Large intestine (tissue), 3 donors: ENCODE results near the gene LYST. TPM values are rescaled to one million over a fixed set of nuclear protein-coding genes. Genes with fewer than 3 reads are reported as not detected.

Source experiments
- DNase-seq, 2 donors: peaks; one replicate each; pipeline versions ENCODE4 v3.0.0 to v3.0.0-alpha.2; 2013
- H3K27ac ChIP-seq: one replicate; pipeline ENCODE4 v1.5.1; 2013; ENCODE audit warnings: low read length
- H3K27me3 ChIP-seq: 2 replicates; pipeline ENCODE4 v1.6.1; 2013; ENCODE audit warnings: low read length; ENCODE audit not compliant: control insufficient read depth, insufficient read depth
- H3K36me3 ChIP-seq: 2 replicates; pipeline ENCODE4 v1.6.1; 2013; ENCODE audit warnings: low read length; ENCODE audit not compliant: control insufficient read depth, insufficient read depth
- H3K4me1 ChIP-seq: one replicate; pipeline ENCODE4 v1.6.1; 2013; ENCODE audit warnings: low read length; ENCODE audit not compliant: control insufficient read depth, insufficient read depth
- H3K4me3 ChIP-seq: one replicate; pipeline ENCODE4 v1.5.1; 2013; ENCODE audit warnings: low read length
- H3K9me3 ChIP-seq: one replicate; pipeline ENCODE4 v1.6.1; 2013; ENCODE audit warnings: mild to moderate bottlenecking, low read depth, low read length, moderate library complexity; ENCODE audit not compliant: control insufficient read depth
- WGBS: methylation state at CpG from one replicate; pipeline ENCODE4 v1.1.5; 2013; ENCODE audit warnings: low lambda C conversion rate; ENCODE audit not compliant: insufficient coverage; 5-methylcytosine and 5-hydroxymethylcytosine counted together
- polyA plus RNA-seq: library from polyadenylated mRNA; unstranded; fragments of 120-200 nt; gene quantifications from one replicate; pipeline ENCODE4 v1.2.1, GENCODE V29; 2013

LYST gene
- polyA plus RNA-seq, 1 donor, result 6.3 TPM

GRCh38 chr1:235821361-235821981, 45.2 kb downstream of the LYST start:
- 100% methylated on average over 1 of the region's 3 CpGs for WGBS
- Histone ChIP-seq H3K4me3 (no peak overlapping the region), H3K27ac (no peak overlapping the region), H3K27me3 (no peaks in the 10 kb centered on the region), H3K36me3 (no peaks in the 10 kb centered on the region), H3K9me3 (no peaks in the 10 kb centered on the region), H3K4me1 (no peaks in the 10 kb centered on the region)
- no peak for DNase-seq

- Histone ChIP-seq H3K27ac (no peak overlapping the region), H3K27me3 (no peaks in the 10 kb centered on the region), H3K4me3 (no peak overlapping the region), H3K9me3 (no peaks in the 10 kb centered on the region), H3K4me1 (no peaks in the 10 kb centered on the region), H3K36me3 (no peaks in the 10 kb centered on the region)
- WGBS, result no CpG with 5 or more reads among the region's 1 CpG
- DNase-seq, result no peak
These were observed 46.6 kb downstream of the LYST start for GRCh38 chr1:235820061-235820460.

GRCh38 chr1:235818632-235819136, 48.0 kb downstream of the LYST start:
- Histone ChIP-seq H3K4me1 (no peaks in the 10 kb centered on the region), H3K4me3 (no peak overlapping the region), H3K36me3 (no peaks in the 10 kb centered on the region), H3K27ac (no peak overlapping the region), H3K27me3 (no peaks in the 10 kb centered on the region), H3K9me3 (no peaks in the 10 kb centered on the region)
- WGBS, result no CpG with 5 or more reads among the region's 5 CpGs
- DNase-seq, result no peak

GRCh38 chr1:235817101-235817728, 49.5 kb downstream of the LYST start:
- no peak for DNase-seq
- Histone ChIP-seq H3K27ac (no peak overlapping the region), H3K4me3 (no peak overlapping the region), H3K9me3 (no peaks in the 10 kb centered on the region), H3K36me3 (no peaks in the 10 kb centered on the region), H3K4me1 (no peaks in the 10 kb centered on the region), H3K27me3 (no peaks in the 10 kb centered on the region)
- WGBS, result 100% methylated on average over 2 of the region's 5 CpGs

GRCh38 chr1:235809688-235810397, 56.9 kb downstream of the LYST start:
- DNase-seq, result peak; percentile 3 to 16
- 87% methylated on average over 3 of the region's 12 CpGs for WGBS
- Histone ChIP-seq H3K4me1 (no peaks in the 10 kb centered on the region), H3K36me3 (peaks cover 8% of the 10 kb centered on the region), H3K27ac (no peak overlapping the region), H3K27me3 (no peaks in the 10 kb centered on the region), H3K9me3 (no peaks in the 10 kb centered on the region), H3K4me3 (no peak overlapping the region)

- no CpG with 5 or more reads among the region's 6 CpGs for WGBS
- H3K9me3 ChIP-seq, result no peaks in the 10 kb centered on the region
- no peak for DNase-seq
- no peak overlapping the region for H3K4me3 ChIP-seq
- H3K36me3 ChIP-seq, result peaks cover 8% of the 10 kb centered on the region
- H3K27ac ChIP-seq, result no peak overlapping the region
- H3K4me1 ChIP-seq, result no peaks in the 10 kb centered on the region
- H3K27me3 ChIP-seq, result no peaks in the 10 kb centered on the region
These were observed 58.5 kb downstream of the LYST start for GRCh38 chr1:235808223-235808622.

GRCh38 chr1:235806123-235806522, 60.6 kb downstream of the LYST start:
- Histone ChIP-seq H3K9me3 (no peaks in the 10 kb centered on the region), H3K27me3 (no peaks in the 10 kb centered on the region), H3K36me3 (peaks cover 8% of the 10 kb centered on the region), H3K4me1 (no peaks in the 10 kb centered on the region), H3K27ac (no peak overlapping the region), H3K4me3 (no peak overlapping the region)
- WGBS, result 100% methylated on average over 1 of the region's 7 CpGs
- DNase-seq, result no peak

GRCh38 chr1:235802573-235803346, 63.9 kb downstream of the LYST start:
- WGBS, result 93% methylated on average over 3 of the region's 4 CpGs
- DNase-seq, result no peak

GRCh38 chr1:235799264-235799663, 67.4 kb downstream of the LYST start:
- no peaks in the 10 kb centered on the region for H3K36me3 ChIP-seq
- peaks cover 7% of the 10 kb centered on the region for H3K9me3 ChIP-seq
- H3K4me3 ChIP-seq, result no peak overlapping the region
- 100% methylated on average over 1 of the region's 2 CpGs for WGBS
- H3K27ac ChIP-seq, result no peak overlapping the region
- H3K27me3 ChIP-seq, result no peaks in the 10 kb centered on the region
- H3K4me1 ChIP-seq, result no peaks in the 10 kb centered on the region
- no peak for DNase-seq

More at GRCh38 chr1:235802573-235803346, 63.9 kb downstream of the LYST start:
- no peak overlapping the region for H3K4me3 ChIP-seq
- no peaks in the 10 kb centered on the region for H3K27me3 ChIP-seq
- no peak overlapping the region for H3K27ac ChIP-seq
- no peaks in the 10 kb centered on the region for H3K4me1 ChIP-seq
- H3K36me3 ChIP-seq, result peaks cover 8% of the 10 kb centered on the region
- no peaks in the 10 kb centered on the region for H3K9me3 ChIP-seq

- Histone ChIP-seq H3K27me3 (no peaks in the 10 kb centered on the region), H3K4me1 (no peaks in the 10 kb centered on the region), H3K4me3 (no peak overlapping the region), H3K9me3 (peaks cover 7% of the 10 kb centered on the region), H3K27ac (no peak overlapping the region), H3K36me3 (peaks cover 5% of the 10 kb centered on the region)
- 49% methylated on average over 3 of the region's 7 CpGs for WGBS
- peak in 1 of 2 donors; percentile 15 for DNase-seq
These were observed 75.1 kb downstream of the LYST start for GRCh38 chr1:235791532-235792060.
